ENCODE data around the gene ACTN2. TPM values are rescaled to one million over a fixed set of nuclear protein-coding genes. Genes with fewer than 3 reads are reported as not detected.

ACTN2 gene
- total RNA-seq, 1 experiment from 2014 or later, result not detected

- ATAC-seq, result no peak
- H3K27ac ChIP-seq (ENCODE audit: low read length), result no peak overlapping the region
- no peak overlapping the region for H3K4me3 ChIP-seq (ENCODE audit: low read length)
- ChIA-PET POLR2A (ENCODE audit: unreplicated experiment) (no interaction called here), CTCF (no interaction called here)
- no peaks in the 10 kb centered on the region for H3K9me3 ChIP-seq (ENCODE audit: low read length)
- no peak for DNase-seq
- no peaks in the 10 kb centered on the region for H3K4me1 ChIP-seq (ENCODE audit: insufficient read depth, low read length)
- H3K4me2 ChIP-seq (ENCODE audit: low read length), result no peak overlapping the region
- no peaks in the 10 kb centered on the region for H3K9me2 ChIP-seq (replicated peaks; ENCODE audit: low read length)
- H3F3A ChIP-seq (ENCODE audit: low read length, unreplicated experiment), result no peaks in the 10 kb centered on the region
- H3K9ac ChIP-seq (ENCODE audit: low read length), result no peak overlapping the region
- no peaks in the 10 kb centered on the region for H3K79me2 ChIP-seq (ENCODE audit: low read length)
- H3K27me3 ChIP-seq (ENCODE audit: low read length), result no peaks in the 10 kb centered on the region
- H4K20me1 ChIP-seq (ENCODE audit: low read length), result no peaks in the 10 kb centered on the region
- H3K36me3 ChIP-seq (ENCODE audit: low read depth, low read length), result peaks cover 13% of the 10 kb centered on the region
- intact Hi-C loops (cut with micrococcal nuclease), result no loop called here
- no TSS peak for BruUV-seq (replicated peaks)
- TF ChIP-seq EZH2phosphoT487 (IDR thresholded peaks at IDR 0.05; ENCODE audit: borderline replicate concordance, low read length), result no peak
- no peak for TF ChIP-seq CTCF (conservative IDR thresholded peaks at IDR 0.05; ENCODE audit: low read depth, low read length)
- TF ChIP-seq EZH2 (IDR thresholded peaks at IDR 0.05; ENCODE audit: low read length, unreplicated experiment), result no peak
- H2AFZ ChIP-seq (ENCODE audit: low read length), result no peak overlapping the region
These were observed 126.2 kb downstream of the ACTN2 start for GRCh38 chr1:236812334-236813030.

Other genes starting within 250 kb of the ACTN2 start
- 45.7 and 47.9 TPM in 2 replicates for gene LGALS8, start 162.5 kb upstream of the ACTN2 start, total RNA-seq (2014; rRNA removed)
- 27.6 TPM in 2 replicates for gene HEATR1, start 82.0 kb upstream of the ACTN2 start, total RNA-seq (2014; rRNA removed)
- gene MTR, start 108.8 kb downstream of the ACTN2 start, total RNA-seq (2014; rRNA removed), result 14.2 and 15.6 TPM in 2 replicates

All from PC-3 (cell line).